Measurements from ENCODE around the gene RERE.

The RERE gene

DNA sequence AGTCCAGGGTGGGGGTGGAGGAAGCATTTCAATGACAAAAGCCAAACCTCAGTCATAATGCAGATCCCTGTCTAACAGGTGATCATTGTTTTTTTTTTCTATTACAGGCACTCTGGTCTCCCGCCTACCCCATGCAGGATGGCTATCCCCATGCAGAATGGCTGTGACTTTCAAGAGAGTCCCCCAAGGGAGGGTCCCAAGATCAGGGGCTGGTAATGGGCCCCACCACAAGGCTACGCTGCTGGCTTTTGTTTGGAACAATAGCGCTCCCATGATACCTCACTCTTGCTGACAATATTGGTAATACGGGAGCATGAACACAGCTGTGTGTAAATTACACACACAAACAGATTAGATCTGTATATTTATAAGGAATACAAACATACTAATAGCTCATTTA is 380.1 kb downstream of the RERE start:
- H3K27ac ChIP-seq (ENCODE audit: low read depth, low read length), result no peak overlapping the region
- no peaks in the 10 kb centered on the region for H3K27me3 ChIP-seq (ENCODE audit: control insufficient read depth in 1 of 2, insufficient read depth in 2 of 2, low read length in 2 of 2)
- no peaks in the 10 kb centered on the region for H3K9me3 ChIP-seq (ENCODE audit: low read length)
- no peak overlapping the region for H3K4me3 ChIP-seq (ENCODE audit: low read depth in 1 of 2, low read length in 2 of 2)
- no peak overlapping the region for H3K9ac ChIP-seq (ENCODE audit: low read length)
- no peaks in the 10 kb centered on the region for H3K36me3 ChIP-seq (ENCODE audit: insufficient read depth, low read length)
- peaks cover 44% of the 10 kb centered on the region for H3K4me1 ChIP-seq (ENCODE audit: insufficient read depth, low read length)

DNA sequence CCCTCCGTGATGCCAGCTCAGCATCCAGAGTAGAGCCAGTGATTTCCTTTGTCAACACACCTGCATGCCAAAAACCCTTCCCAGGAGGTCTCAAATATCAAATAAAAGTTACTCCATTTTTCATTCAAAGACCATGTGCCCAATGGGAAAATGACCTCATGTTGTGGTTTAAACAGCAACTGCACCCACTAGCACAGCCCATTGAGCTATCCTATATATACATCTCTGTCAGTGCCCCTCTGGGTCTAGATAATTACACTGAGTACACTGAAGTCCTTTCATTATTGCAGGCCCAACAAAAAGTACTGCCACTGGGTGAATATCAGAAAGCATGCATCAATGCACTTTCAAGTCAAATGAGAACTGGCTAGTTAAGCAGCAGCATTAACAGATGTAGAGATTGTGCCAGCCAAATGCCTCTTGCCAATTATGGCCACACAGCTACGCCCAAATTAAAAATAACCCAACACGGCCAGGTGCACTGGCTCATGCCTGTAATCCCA is 381.8 kb downstream of the RERE start:
- Histone ChIP-seq H3K9me3 (ENCODE audit: low read length) (no peaks in the 10 kb centered on the region), H3K4me1 (ENCODE audit: insufficient read depth, low read length) (peaks cover 41% of the 10 kb centered on the region), H3K27ac (ENCODE audit: low read depth, low read length) (no peak overlapping the region), H3K27me3 (ENCODE audit: control insufficient read depth in 1 of 2, insufficient read depth in 2 of 2, low read length in 2 of 2) (no peaks in the 10 kb centered on the region), H3K36me3 (ENCODE audit: insufficient read depth, low read length) (no peaks in the 10 kb centered on the region), H3K9ac (ENCODE audit: low read length) (no peak overlapping the region), H3K4me3 (ENCODE audit: low read depth in 1 of 2, low read length in 2 of 2) (no peak overlapping the region)

DNA sequence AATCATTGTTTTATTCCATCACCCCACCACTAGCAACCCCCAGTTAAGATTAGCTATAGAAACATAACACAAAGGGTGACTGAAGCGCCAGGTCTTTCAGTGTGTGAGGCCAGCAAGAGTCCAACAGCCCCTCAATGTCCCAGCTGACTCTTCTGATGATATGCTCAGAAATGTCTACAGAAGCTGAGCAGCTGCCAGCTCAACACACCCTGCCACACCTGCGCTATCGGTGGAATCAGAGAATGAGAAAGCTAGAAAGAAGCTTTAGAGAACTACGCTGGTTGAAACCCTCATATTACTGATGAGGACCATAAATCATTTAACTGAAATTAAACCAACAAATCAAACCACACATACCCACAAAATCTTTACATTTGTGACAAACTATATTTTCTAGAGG is 383.3 kb downstream of the RERE start:
- Histone ChIP-seq H3K4me3 (ENCODE audit: low read depth in 1 of 2, low read length in 2 of 2) (no peak overlapping the region), H3K9me3 (ENCODE audit: low read length) (no peaks in the 10 kb centered on the region), H3K4me1 (ENCODE audit: insufficient read depth, low read length) (peaks cover 43% of the 10 kb centered on the region), H3K27me3 (ENCODE audit: control insufficient read depth in 1 of 2, insufficient read depth in 2 of 2, low read length in 2 of 2) (no peaks in the 10 kb centered on the region), H3K27ac (ENCODE audit: low read depth, low read length) (no peak overlapping the region), H3K36me3 (ENCODE audit: insufficient read depth, low read length) (no peaks in the 10 kb centered on the region), H3K9ac (ENCODE audit: low read length) (no peak overlapping the region)

DNA sequence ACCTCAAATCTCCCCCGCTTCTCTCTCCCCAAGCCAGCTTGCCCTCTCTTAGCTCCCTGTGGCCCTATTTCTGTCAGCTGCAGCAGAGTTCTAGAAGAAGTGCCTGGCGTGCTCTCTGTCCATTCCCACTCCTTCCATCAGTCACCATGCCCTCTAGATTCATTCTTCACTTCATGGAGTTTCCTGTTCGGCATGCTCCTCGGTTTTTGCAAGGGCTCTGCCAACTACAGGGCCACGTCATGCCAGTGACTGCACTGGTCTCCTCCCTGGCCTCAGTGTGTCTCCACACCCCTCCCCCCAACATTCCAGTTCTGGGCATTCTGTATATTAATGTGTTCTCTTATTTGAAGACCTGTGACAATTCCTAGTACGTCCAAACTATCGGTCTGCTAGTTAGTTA is 385.7 kb downstream of the RERE start:
- no peaks in the 10 kb centered on the region for H3K9me3 ChIP-seq (ENCODE audit: low read length)
- no peak overlapping the region for H3K4me3 ChIP-seq (ENCODE audit: low read depth in 1 of 2, low read length in 2 of 2)
- no peak overlapping the region for H3K27ac ChIP-seq (ENCODE audit: low read depth, low read length)
- no peaks in the 10 kb centered on the region for H3K36me3 ChIP-seq (ENCODE audit: insufficient read depth, low read length)
- H3K9ac ChIP-seq (ENCODE audit: low read length), result no peak overlapping the region
- H3K27me3 ChIP-seq (ENCODE audit: control insufficient read depth in 1 of 2, insufficient read depth in 2 of 2, low read length in 2 of 2), result no peaks in the 10 kb centered on the region
- peaks cover 50% of the 10 kb centered on the region for H3K4me1 ChIP-seq (ENCODE audit: insufficient read depth, low read length)

DNA sequence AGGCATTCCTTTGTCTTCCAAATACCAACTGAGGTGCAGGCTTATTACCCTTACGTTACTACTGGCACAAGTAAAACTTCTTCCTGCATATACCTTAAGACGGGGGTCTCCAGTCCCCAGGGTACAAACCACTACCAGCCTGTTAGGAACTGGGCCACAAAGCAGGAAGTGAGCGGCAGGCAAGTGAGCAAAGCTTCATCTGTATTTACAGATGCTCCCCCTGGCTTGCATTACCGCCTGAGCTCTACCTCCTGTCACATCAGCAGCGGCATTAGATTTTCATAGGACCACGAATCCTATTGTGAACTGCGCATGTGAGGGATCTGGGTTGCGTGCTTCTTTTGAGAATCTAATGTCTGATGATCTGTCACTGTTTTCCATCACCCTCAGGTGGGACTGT is 386.4 kb downstream of the RERE start:
- Histone ChIP-seq H3K4me3 (ENCODE audit: low read depth in 1 of 2, low read length in 2 of 2) (no peak overlapping the region), H3K27me3 (ENCODE audit: control insufficient read depth in 1 of 2, insufficient read depth in 2 of 2, low read length in 2 of 2) (no peaks in the 10 kb centered on the region), H3K9me3 (ENCODE audit: low read length) (no peaks in the 10 kb centered on the region), H3K27ac (ENCODE audit: low read depth, low read length) (no peak overlapping the region), H3K36me3 (ENCODE audit: insufficient read depth, low read length) (no peaks in the 10 kb centered on the region), H3K4me1 (ENCODE audit: insufficient read depth, low read length) (peaks cover 52% of the 10 kb centered on the region), H3K9ac (ENCODE audit: low read length) (no peak overlapping the region)

DNA sequence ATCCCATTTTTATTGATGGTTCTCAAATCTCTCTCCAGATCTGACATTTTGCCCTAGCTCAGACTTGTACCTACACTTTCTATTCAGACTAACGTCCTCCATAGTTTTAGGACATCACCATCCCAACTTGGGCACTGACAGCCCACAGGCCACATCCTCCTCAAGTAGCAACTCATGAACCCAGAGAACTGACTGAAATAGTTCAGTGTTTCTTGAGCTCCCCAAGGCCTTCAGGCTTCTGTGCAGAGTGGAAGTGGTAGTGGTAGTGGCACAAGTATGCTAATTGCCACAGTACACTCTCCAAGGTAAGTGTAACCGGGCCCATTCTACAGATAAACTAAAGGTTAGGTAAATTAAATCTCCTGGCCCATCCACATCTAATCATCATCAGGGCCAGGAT is 387.0 kb downstream of the RERE start:
- H3K9ac ChIP-seq (ENCODE audit: low read length), result no peak overlapping the region
- no peak overlapping the region for H3K4me3 ChIP-seq (ENCODE audit: low read depth in 1 of 2, low read length in 2 of 2)
- H3K27me3 ChIP-seq (ENCODE audit: control insufficient read depth in 1 of 2, insufficient read depth in 2 of 2, low read length in 2 of 2), result no peaks in the 10 kb centered on the region
- peaks cover 53% of the 10 kb centered on the region for H3K4me1 ChIP-seq (ENCODE audit: insufficient read depth, low read length)
- no peaks in the 10 kb centered on the region for H3K36me3 ChIP-seq (ENCODE audit: insufficient read depth, low read length)
- no peaks in the 10 kb centered on the region for H3K9me3 ChIP-seq (ENCODE audit: low read length)
- H3K27ac ChIP-seq (ENCODE audit: low read depth, low read length), result peak overlapping the region; percentile 7

DNA sequence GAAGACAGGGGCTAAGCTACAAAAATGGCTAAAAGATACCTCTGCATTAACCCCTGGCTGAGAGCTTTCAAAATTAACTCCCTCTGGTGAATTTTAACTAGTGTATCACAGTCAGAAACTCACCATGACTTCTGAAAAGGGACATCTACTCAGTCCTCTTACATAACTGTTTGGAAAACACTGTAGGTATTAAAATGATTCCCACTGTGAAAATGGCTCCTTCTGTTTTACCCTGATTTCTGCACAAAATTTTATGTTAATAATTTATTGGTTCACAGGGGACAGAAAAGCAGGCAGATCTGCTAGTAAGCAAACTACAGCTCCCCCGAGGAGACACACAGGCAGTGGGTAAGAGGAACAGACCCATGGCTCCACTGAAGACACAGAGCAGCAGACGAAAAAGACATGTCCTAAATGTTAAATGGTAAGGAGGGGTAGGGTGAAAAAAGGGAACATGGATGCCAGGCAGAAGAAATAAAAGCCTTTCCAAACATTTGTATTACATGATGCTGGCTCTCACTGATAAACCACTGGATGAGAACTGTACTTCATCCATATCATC is 387.8 kb downstream of the RERE start:
- Histone ChIP-seq H3K27me3 (ENCODE audit: control insufficient read depth in 1 of 2, insufficient read depth in 2 of 2, low read length in 2 of 2) (no peaks in the 10 kb centered on the region), H3K36me3 (ENCODE audit: insufficient read depth, low read length) (no peaks in the 10 kb centered on the region), H3K4me1 (ENCODE audit: insufficient read depth, low read length) (peaks cover 57% of the 10 kb centered on the region), H3K9me3 (ENCODE audit: low read length) (no peaks in the 10 kb centered on the region), H3K27ac (ENCODE audit: low read depth, low read length) (no peak overlapping the region), H3K9ac (ENCODE audit: low read length) (no peak overlapping the region), H3K4me3 (ENCODE audit: low read depth in 1 of 2, low read length in 2 of 2) (no peak overlapping the region)

DNA sequence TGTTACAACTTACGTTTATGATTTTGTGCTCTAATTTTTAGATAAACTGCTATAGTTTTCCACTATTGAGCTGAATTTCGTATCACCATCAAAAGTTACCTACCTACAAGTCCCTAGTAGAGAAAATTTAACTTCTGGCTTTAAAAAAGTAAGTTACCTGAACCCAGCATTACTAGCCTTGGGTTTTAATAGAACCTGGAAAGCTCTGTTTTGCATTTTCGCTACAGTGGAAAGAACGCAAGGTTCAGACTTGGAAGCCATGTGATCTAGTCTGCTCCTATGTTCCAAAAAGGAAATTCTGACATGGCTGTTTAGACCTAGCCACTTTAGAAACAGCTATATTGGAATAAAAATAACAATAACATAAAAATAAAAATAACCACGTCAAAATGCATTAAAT is 389.0 kb downstream of the RERE start:
- H3K4me3 ChIP-seq (ENCODE audit: low read depth in 1 of 2, low read length in 2 of 2), result no peak overlapping the region
- no peaks in the 10 kb centered on the region for H3K36me3 ChIP-seq (ENCODE audit: insufficient read depth, low read length)
- H3K27me3 ChIP-seq (ENCODE audit: control insufficient read depth in 1 of 2, insufficient read depth in 2 of 2, low read length in 2 of 2), result no peaks in the 10 kb centered on the region
- no peak overlapping the region for H3K9ac ChIP-seq (ENCODE audit: low read length)
- H3K27ac ChIP-seq (ENCODE audit: low read depth, low read length), result peak overlapping the region; percentile 35
- peaks cover 62% of the 10 kb centered on the region for H3K4me1 ChIP-seq (ENCODE audit: insufficient read depth, low read length)
- H3K9me3 ChIP-seq (ENCODE audit: low read length), result no peaks in the 10 kb centered on the region

DNA sequence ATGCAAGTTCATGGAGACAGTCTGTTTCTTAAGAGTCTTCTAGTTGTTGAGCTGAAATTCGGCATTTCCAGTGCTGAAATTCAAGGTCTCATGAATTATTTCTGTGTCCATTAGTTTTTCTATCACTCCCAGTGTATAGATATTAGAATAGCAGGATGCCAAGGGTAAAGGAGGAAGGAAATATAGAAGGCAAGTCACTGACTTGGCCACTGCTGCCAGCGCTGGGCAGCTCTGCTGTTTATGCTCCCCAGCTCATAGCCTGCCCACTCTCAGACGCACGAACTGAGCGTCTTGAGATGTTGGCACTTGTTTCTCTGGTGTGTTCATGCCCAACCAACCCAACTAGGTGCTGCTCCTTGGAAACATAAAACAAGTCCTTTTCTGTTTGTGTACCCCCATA is 389.5 kb downstream of the RERE start:
- peaks cover 62% of the 10 kb centered on the region for H3K4me1 ChIP-seq (ENCODE audit: insufficient read depth, low read length)
- H3K27ac ChIP-seq (ENCODE audit: low read depth, low read length), result peak overlapping the region; percentile 35

DNA sequence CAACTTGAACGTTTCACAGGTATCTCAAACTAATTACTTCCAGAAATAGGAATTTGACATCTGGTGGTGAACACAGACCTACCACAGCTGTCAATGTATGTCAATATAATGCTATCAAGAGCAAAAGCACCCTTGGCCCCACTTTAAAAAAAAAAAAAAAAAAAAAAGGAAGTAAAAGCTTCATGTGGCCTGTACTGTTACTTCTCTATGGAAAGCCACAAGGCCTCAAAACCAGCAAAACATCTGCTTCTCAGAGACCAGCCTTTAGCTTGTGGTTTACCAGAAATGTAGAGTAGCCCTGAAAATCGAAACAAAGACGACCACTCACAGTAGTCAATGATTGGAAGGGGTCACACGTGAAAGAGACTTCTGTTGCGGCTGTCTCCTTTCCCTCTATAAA is 389.9 kb downstream of the RERE start:
- Histone ChIP-seq H3K27me3 (ENCODE audit: control insufficient read depth in 1 of 2, insufficient read depth in 2 of 2, low read length in 2 of 2) (no peaks in the 10 kb centered on the region), H3K4me3 (ENCODE audit: low read depth in 1 of 2, low read length in 2 of 2) (no peak overlapping the region), H3K9ac (ENCODE audit: low read length) (no peak overlapping the region), H3K27ac (ENCODE audit: low read depth, low read length) (peak overlapping the region; percentile 12), H3K4me1 (ENCODE audit: insufficient read depth, low read length) (peaks cover 62% of the 10 kb centered on the region), H3K36me3 (ENCODE audit: insufficient read depth, low read length) (no peaks in the 10 kb centered on the region), H3K9me3 (ENCODE audit: low read length) (no peaks in the 10 kb centered on the region)

More for the DNA sequence above, 389.5 kb downstream of the RERE start:
- H3K9ac ChIP-seq (ENCODE audit: low read length), result no peak overlapping the region
- no peaks in the 10 kb centered on the region for H3K27me3 ChIP-seq (ENCODE audit: control insufficient read depth in 1 of 2, insufficient read depth in 2 of 2, low read length in 2 of 2)
- no peaks in the 10 kb centered on the region for H3K36me3 ChIP-seq (ENCODE audit: insufficient read depth, low read length)
- no peaks in the 10 kb centered on the region for H3K9me3 ChIP-seq (ENCODE audit: low read length)
- no peak overlapping the region for H3K4me3 ChIP-seq (ENCODE audit: low read depth in 1 of 2, low read length in 2 of 2)

DNA sequence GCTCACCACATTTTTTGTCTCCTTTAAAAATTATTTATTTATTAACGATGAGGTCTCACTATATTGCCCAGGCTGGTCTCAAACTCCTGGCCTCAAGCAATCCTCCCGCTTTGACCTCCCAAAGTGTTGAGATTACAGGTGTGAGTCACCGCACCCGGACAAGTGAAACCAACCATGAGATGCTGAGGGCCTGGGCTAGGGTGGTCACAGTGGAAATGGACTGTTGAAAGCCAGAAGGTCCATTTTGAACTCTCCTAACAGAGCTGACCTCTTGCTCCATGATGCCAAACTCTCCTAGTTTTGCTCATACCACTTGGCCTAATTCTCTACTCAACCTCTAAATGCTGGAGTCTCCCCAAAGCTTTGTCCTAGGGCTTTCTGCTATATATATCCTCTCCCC is 390.4 kb downstream of the RERE start:
- Histone ChIP-seq H3K4me3 (ENCODE audit: low read depth in 1 of 2, low read length in 2 of 2) (no peak overlapping the region), H3K27me3 (ENCODE audit: control insufficient read depth in 1 of 2, insufficient read depth in 2 of 2, low read length in 2 of 2) (no peaks in the 10 kb centered on the region), H3K9me3 (ENCODE audit: low read length) (no peaks in the 10 kb centered on the region), H3K4me1 (ENCODE audit: insufficient read depth, low read length) (peaks cover 62% of the 10 kb centered on the region), H3K9ac (ENCODE audit: low read length) (no peak overlapping the region), H3K27ac (ENCODE audit: low read depth, low read length) (peak overlapping the region; percentile 12), H3K36me3 (ENCODE audit: insufficient read depth, low read length) (no peaks in the 10 kb centered on the region)

DNA sequence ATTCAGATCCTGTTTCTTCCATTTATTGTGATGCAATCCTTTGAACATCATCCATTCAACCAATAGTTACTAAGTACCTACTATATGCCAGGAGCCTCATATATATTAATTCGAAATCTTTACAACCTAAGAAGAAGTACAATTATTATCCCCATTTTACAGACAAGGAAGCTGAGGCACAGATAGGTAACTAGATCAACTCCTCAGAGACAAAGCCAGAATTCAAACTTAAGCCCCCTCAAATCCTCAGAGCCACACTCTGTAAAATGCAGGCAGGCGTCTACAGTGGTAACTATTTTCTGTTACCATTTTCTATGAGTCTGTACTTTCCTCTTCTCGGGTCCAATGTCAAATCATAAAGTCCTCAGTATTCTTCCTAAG is 391.7 kb downstream of the RERE start:
- peaks cover 68% of the 10 kb centered on the region for H3K4me1 ChIP-seq (ENCODE audit: insufficient read depth, low read length)
- no peak overlapping the region for H3K9ac ChIP-seq (ENCODE audit: low read length)

More for the DNA sequence above, 391.7 kb downstream of the RERE start:
- Histone ChIP-seq H3K9me3 (ENCODE audit: low read length) (no peaks in the 10 kb centered on the region), H3K4me3 (ENCODE audit: low read depth in 1 of 2, low read length in 2 of 2) (no peak overlapping the region), H3K27ac (ENCODE audit: low read depth, low read length) (no peak overlapping the region), H3K36me3 (ENCODE audit: insufficient read depth, low read length) (no peaks in the 10 kb centered on the region), H3K27me3 (ENCODE audit: control insufficient read depth in 1 of 2, insufficient read depth in 2 of 2, low read length in 2 of 2) (no peaks in the 10 kb centered on the region)

Measured in muscle layer of colon (tissue), 2 donors.